K562 (cell line): ENCODE measurements around the gene ARHGEF3. TPM values are rescaled to one million over a fixed set of nuclear protein-coding genes. Genes with fewer than 3 reads are reported as not detected.

Experiments
- BCOR ChIP-seq: fragments of 450-650 bp; IDR thresholded peaks from 2 replicates; pipeline ENCODE4 v1.6.1; 2016
- CCAR2 ChIP-seq: fragments of 200-400 bp; formaldehyde crosslinking; IDR thresholded peaks from 2 replicates; pipeline ENCODE4 v1.6.1; 2017; ENCODE audit warnings: mild to moderate bottlenecking, low read depth, low read length
- CSDE1 ChIP-seq, 2 experiments: fragments of 450-650 bp; IDR thresholded peaks; 2 replicates each; pipeline ENCODE4 v1.6.1; 2016; ENCODE audit warnings: mild to moderate bottlenecking in 1 of 2
- FIP1L1 ChIP-seq: fragments of 200-400 bp; formaldehyde crosslinking; IDR thresholded peaks from 2 replicates; pipeline ENCODE4 v1.6.1; 2018; ENCODE audit warnings: mild to moderate bottlenecking, low read depth, low read length; ENCODE audit not compliant: poor library complexity, severe bottlenecking
- FOXP4 ChIP-seq: sonication (generic); formaldehyde crosslinking; IDR thresholded peaks from 2 replicates; pipeline ENCODE4 v1.8.0; 2022; ENCODE audit warnings: mild to moderate bottlenecking, missing genetic modification reagents, borderline replicate concordance
- GATAD2A ChIP-seq: fragments of 450-650 bp; IDR thresholded peaks from 2 replicates; pipeline ENCODE4 v1.6.1; 2017
- HDAC6 ChIP-seq: IDR thresholded peaks from 2 replicates; pipeline ENCODE4 v1.6.1; 2012; ENCODE audit warnings: low read depth, mild to moderate bottlenecking, control low read depth, inconsistent platforms, low read length, moderate library complexity
- HMG20A ChIP-seq: fragments of 450-650 bp; formaldehyde crosslinking; conservative IDR thresholded peaks from 2 replicates; pipeline ENCODE4 v1.4.0; 2020; ENCODE audit warnings: mild to moderate bottlenecking, mixed read lengths
- KLF16 ChIP-seq: IDR thresholded peaks from 2 replicates; pipeline ENCODE4 v1.6.1; 2016; ENCODE audit warnings: antibody characterized with exemption
- MYC ChIP-seq, 2 experiments: fragments of 250-450 bp in 1 of 2; sonication (Bioruptor Pico) in 1 of 2; IDR thresholded peaks; 2 replicates each; pipeline versions ENCODE4 v1.5.1 to v1.6.1; 2012 to 2021; ENCODE audit warnings: low read depth in 2 of 2, borderline replicate concordance in 1 of 2, improper control_type of control experiment in 1 of 2, low read length in 1 of 2, mild to moderate bottlenecking in 1 of 2, moderate library complexity in 1 of 2
- NFIC ChIP-seq: fragments of 450-650 bp; IDR thresholded peaks from 2 replicates; pipeline ENCODE4 v1.6.1; 2017; ENCODE audit warnings: mild to moderate bottlenecking, inconsistent platforms
- PBX2 ChIP-seq, 2 experiments: IDR thresholded peaks in 1 of 2; conservative IDR thresholded peaks in 1 of 2; 2 replicates each; pipeline ENCODE4 v1.6.1; 2016; ENCODE audit warnings: low read depth in 2 of 2, mild to moderate bottlenecking in 1 of 2, missing compliant biosample characterization in 1 of 2, missing genetic modification characterization in 1 of 2, moderate library complexity in 1 of 2
- PCBP1 ChIP-seq: fragments of 200-400 bp; formaldehyde crosslinking; IDR thresholded peaks from 2 replicates; pipeline ENCODE4 v1.6.1; 2018; ENCODE audit warnings: mild to moderate bottlenecking, low read depth, low read length; ENCODE audit not compliant: poor library complexity, severe bottlenecking
- POLR2AphosphoS5 ChIP-seq: IDR thresholded peaks from 2 replicates; pipeline ENCODE4 v1.6.1; 2011; ENCODE audit warnings: mild to moderate bottlenecking, low read depth, low read length, moderate library complexity; ENCODE audit not compliant: control insufficient read depth, insufficient read depth
- RBM25 ChIP-seq: fragments of 200-400 bp; formaldehyde crosslinking; IDR thresholded peaks from 2 replicates; pipeline ENCODE4 v1.6.1; 2018; ENCODE audit warnings: low read length, low read depth, moderate library complexity; ENCODE audit not compliant: severe bottlenecking
- SMARCA4 ChIP-seq: fragments of 450-650 bp; IDR thresholded peaks from 2 replicates; pipeline ENCODE4 v1.6.1; 2016
- SREBF1 ChIP-seq: fragments of 150-350 bp; IDR thresholded peaks from 2 replicates; pipeline ENCODE4 v1.6.1; 2014; ENCODE audit warnings: antibody characterized with exemption, low read depth, low read length, borderline replicate concordance
- TARDBP ChIP-seq: fragments of 450-650 bp; IDR thresholded peaks from 2 replicates; pipeline ENCODE4 v1.6.1; 2016
- TBL1XR1 ChIP-seq, 2 experiments: IDR thresholded peaks; 2 replicates each; pipeline ENCODE4 v1.6.1; 2012; ENCODE audit warnings: improper control_type of control experiment in 2 of 2, low read length in 2 of 2, mild to moderate bottlenecking in 1 of 2
- THRAP3 ChIP-seq: fragments of 450-650 bp; IDR thresholded peaks from 2 replicates; pipeline ENCODE4 v1.6.1; 2016; ENCODE audit warnings: mild to moderate bottlenecking, inconsistent platforms, borderline replicate concordance
- ZBTB26 ChIP-seq: fragments of 450-650 bp; formaldehyde crosslinking; IDR thresholded peaks from 2 replicates; pipeline ENCODE4 v1.4.0; 2022; ENCODE audit warnings: missing genetic modification characterization
- ZNF24 ChIP-seq: fragments of 450-650 bp; IDR thresholded peaks from 2 replicates; pipeline ENCODE4 v1.6.1; 2016
- ZNF316 ChIP-seq: fragments of 450-650 bp; IDR thresholded peaks from 2 replicates; pipeline ENCODE4 v1.6.1; 2016
- polyA plus RNA-seq, 8 experiments: library from polyadenylated mRNA; depleted of rRNA in 4 of 8; stranded (reverse) in 5 of 8; unstranded in 3 of 8; fragments of >200 nt; fragmentation: Nextera tagmentation in 2 of 8; fragmentation: Illumina TruSeq in 1 of 8; extraction: Ambion mirVana in 2 of 8; extraction: Trizol in 1 of 8; gene quantifications; 2 replicates each; pipeline versions ENCODE4 v1.2.1 to v1.2.3, GENCODE V29; 2011 to 2014; ENCODE audit warnings: inconsistent platforms in 1 of 8, missing spikeins in 1 of 8
- total RNA-seq, 7 experiments: library from RNA; depleted of rRNA in 6 of 7; stranded (reverse); fragments of >200 nt in 6 of 7; fragmentation: Illumina TruSeq in 2 of 7; extraction: Trizol in 2 of 7; gene quantifications; 2 replicates each; pipeline versions ENCODE4 v1.2.1 to v1.2.3, GENCODE V29; 2011 to 2021; ENCODE audit warnings: low replicate concordance in 1 of 7

The ARHGEF3 gene
- total and polyA plus RNA-seq, 9 of the 15 experiments (the other 6 are each of a cell fraction or from before 2014, with no cell fraction given) = 0.77 to 2.7 (median 1.4) TPM

- TF ChIP-seq ZBTB26 (CRISPR knock-in tag) (no peak), BCOR (no peak), NFIC (no peak), FOXP4 (CRISPR knock-in tag) (peak; percentile 72; the same call in 1 of the 2 replicates), THRAP3 (no peak), GATAD2A (no peak), ZNF316 (no peak), POLR2AphosphoS5 (peak; percentile 73), PCBP1 (no peak), RBM25 (peak; percentile 82), TARDBP (no peak), MYC (IDR thresholded peaks at IDR 0.05; ENCODE audit: low read depth, low read length) (no peak; the same call in 1 of the 2 replicates), MYC (CRISPR knock-in tag; IDR thresholded peaks at IDR 0.05; ENCODE audit: borderline replicate concordance, low read depth) (no peak), SREBF1 (no peak), CCAR2 (no peak), KLF16 (no peak), TBL1XR1 (IDR thresholded peaks at IDR 0.05; ENCODE audit: low read length in 2 of 2) (no peak), SMARCA4 (no peak), FIP1L1 (no peak), HDAC6 (no peak), PBX2 (CRISPR knock-in tag; IDR thresholded peaks at IDR 0.05; ENCODE audit: low read depth) (peak; percentile 48; the same call in 1 of the 2 replicates), PBX2 (tag; conservative IDR thresholded peaks at IDR 0.05; ENCODE audit: low read depth) (no peak), ZNF24 (no peak), HMG20A (no peak), CSDE1 (IDR thresholded peaks at IDR 0.05) (0 out of 4 replicates have a peak, but pooled peaks of 1 of the 2 experiments have one; percentile 14)
Observed at GRCh38 chr3:56683122-56683817, 118.5 kb downstream of the ARHGEF3 start, which contains the start of gene TASOR (continued).
